ENCODE results near the gene PLCB2.
A peak's percentile ranks its signal among the peaks of the same experiment; 100 is the strongest.

The PLCB2 gene

DNA sequence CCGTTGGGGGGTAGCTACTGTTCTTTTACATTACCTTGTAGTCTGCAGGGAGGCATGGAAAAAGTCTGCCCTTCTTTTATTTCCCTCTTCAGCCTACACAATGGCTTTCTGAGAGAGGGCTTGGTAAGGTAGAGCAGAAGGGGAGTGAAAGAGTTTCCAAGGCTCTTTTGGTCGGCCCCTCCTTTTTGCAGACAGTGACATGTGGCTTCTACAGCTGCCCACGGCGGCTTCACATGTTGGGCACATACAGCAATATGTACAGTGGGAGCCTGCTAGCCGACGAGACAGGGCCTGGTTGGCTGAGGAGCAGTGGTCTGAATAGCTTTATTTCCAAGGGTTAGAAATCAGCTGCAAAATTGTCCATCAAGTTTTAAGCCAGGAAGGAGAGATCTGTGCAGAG is 19.7 kb upstream of the PLCB2 start:
- no peak for DNase-seq

DNA sequence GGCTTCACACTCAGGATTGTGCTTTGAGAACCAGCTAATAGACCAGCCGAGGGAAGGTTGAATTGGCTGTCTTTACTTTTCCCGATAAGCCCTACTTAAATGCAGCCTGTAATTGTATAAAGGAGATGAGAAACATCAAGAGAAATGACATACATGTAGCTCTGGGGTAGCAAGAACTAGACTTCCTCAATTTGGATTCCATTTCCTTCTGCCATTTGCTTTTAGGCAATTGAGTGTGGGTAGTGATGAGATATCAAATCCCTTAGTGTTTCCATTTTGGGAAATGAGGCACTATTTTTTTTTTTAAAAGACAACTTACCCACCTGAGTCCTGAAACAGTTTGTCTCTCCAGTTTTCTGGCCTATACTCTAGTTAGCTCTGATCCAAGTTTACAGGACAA is 18.0 kb upstream of the PLCB2 start:
- no peak for DNase-seq

DNA sequence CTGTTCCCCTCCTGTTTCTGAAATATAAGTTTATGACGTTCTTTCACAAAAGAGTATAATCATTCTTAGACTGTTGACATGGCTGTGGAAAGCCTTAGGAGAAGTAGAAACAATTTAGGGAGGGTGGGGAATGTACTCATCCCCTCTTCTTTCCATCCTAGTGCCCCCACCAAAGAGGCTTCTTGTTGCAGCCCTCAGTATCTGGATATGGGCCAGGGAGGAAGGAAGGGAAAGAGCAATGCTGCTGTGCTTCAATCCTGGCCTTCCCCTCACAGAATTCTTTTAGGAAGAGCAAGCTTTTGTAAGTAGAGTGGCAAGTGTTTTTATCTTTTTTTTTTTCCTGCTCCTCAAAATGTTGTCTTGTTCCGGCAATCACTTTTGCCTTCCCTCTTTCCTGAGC is 17.5 kb upstream of the PLCB2 start:
- DNase-seq: no peak

DNA sequence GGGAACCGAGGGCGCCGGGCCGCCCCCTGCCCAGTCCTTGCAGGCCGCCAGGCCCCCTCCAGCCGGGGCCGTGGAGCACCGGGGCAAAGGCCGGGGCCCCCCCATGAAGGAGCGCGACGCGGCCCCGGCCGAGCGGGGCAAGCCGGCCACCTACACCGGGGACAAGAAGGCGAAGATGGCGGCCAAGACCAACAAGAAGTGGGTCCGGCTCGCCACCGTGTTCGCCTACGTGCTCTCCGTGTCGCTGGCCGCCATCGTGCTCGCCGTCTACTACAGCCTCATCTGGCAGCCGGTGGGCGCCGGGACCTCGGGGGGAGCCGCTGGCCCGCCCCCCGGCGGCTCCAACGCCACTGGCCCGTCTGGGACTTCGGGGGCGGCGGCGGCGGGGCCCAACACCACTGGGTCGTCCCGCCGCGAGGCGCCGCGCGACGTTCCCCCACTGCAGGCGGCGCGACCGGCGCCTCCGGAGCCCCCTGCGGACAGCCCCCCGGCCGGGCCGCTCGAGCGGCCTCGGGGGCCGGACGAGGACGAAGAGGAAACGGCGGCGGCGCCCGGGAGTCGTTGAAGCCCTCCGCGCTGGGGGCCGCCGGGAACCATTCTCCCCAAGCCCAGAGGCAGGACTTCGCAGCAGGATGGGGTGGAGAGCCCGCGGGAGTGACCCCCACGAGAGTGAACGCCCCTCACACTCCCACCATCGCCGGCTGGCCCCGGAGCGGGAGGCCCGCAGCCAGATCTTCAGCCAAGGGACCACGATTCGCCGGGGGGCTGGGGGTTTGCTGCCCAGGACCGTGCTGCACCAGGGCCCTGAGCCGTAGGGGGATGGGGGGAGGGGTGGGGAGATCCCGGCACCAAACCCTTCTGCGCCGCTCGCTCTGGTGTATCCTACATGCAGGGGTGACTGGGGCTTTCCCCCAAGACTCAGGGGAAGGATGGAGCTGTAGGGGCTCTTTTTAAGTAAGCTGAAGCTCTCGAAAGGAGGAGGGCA is 16.5 kb upstream of the PLCB2 start:
- no peak for DNase-seq

DNA sequence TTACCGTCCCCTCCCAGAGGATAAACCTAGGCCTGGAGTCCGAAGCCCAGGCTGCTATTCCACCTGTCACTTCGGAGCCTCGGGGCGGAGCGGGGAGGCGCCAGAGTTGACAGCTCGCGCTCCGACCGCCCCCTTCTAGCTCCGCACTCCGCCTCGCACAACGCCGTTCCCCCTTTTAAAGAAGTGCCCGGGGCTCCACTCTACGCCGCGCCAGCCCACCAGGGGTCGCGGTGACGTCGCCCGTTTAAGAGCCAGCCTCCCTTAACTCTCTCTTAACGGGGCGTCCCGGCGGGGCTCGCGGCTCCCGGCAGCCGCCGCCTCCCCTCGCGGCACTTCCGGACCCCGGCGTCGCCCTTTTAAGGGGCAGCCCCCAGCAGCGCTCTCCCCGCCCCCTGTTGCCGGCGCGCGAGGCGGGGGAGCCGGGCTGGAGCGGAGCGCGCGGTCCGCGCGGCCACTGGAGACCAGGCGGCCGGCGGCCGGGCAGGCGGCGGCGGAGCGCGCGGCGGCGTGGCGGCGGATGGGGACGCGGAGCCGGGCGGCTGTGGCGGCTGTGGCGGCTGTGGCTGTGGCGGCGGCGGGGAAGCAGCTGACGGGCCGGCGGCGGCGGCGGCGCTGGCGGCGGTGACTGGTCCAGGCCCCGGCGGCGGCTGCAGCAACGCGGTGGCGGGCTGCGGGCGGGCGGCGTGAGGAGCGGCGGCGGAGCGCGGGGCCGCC is 15.7 kb upstream of the PLCB2 start, which contains the start of gene INAFM2:
Gene INAFM2 (plus strand): TSS at position 454 of the 714 bp plus-strand sequence. CDS start 364 bp downstream, outside the sequence.
- DNase-seq: peak; percentile 96

DNA sequence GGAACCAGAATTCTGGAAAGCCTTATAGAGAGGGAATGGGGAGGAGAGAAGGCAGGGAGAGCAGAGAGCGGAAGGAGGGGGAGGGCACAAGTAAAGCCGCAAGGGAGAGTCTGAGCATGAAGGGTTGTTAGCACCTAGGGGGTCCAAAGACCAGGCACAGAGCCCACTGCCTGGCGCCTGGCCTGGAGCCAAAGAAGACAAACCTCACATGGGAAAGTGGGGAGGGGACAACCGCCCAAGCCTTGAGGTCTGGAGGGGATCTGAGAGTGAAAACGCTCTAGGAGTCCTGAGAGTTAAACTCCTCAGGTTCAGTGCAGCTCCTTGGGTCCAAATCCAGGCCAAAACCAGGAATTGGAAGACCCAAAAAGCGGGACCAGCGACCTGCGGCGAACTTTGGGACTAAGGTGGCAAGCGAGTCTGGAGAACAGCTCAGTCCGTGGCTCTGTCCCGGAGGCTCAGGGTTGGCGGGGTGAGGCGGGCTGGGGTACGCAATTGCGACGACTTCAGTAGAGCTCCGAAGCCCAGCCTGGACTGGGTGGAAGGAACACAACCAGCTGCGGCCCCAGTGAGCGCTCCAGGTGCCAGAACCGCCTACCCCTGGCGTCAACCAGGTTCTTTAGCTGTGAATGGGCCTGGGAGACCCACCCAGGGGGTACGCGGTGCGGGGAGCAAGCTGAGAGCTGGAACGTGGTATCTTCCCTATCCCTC is 14.9 kb upstream of the PLCB2 start:
- DNase-seq: peak; percentile 48

DNA sequence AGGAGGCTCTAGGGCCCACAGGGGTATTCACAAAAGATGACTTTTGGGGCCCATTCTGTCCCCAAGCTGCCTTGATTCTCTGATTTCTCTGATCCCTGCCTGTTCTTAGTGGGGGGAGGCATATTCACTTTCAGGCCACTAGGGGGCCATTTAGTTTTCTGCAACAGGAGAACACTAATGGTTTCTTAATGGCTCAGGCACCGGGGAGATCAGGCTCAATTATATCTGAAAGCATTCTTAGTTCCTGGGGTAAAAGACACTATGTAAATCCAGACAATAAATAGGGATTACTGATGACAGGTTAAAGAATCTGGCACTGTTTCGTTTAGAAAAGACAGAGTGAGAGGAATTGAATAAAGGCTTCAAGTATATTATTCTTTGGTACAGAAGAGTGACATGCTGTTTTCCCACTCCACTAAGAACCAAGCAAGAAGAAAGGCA is 13.2 kb upstream of the PLCB2 start:
- peak; percentile 64 for DNase-seq

DNA sequence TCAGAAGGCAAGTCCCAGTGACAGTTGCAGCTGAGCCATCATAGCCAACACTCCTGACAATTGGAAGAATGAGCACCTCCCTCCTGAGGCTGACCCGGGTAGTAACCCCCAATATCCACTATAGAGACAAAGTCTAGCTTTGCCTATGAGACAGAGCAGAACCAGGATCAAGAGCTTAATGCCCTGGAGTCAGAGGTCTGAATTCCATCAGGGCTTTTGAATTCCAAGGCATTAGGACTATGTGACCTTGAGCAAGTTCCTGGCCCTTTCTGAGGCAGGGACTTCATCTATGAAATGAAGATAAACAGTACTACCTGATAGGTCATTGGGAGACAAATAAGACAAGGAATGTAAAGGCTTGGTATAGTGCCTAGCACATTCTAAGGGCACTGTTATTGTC is 12.7 kb upstream of the PLCB2 start:
- DNase-seq: no peak

DNA sequence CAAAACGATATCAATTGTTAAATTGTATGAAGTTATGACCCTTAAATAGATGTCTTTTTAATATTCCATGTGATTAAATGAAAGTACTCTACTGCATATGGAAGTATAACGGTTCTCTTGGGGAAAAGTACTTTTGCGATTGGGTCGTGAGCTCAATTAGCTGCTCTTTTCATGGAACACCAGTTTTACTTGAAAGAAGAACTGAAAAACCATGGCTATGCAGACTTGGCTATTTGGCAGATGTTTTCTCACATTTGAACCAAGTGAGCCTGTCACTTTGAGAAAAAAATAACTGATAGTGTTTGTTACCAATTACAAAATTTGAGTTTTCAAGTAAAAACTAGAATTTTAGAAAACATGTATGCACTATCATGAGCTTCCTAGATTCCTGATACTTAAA is 9.8 kb upstream of the PLCB2 start:
- DNase-seq: no peak

DNA sequence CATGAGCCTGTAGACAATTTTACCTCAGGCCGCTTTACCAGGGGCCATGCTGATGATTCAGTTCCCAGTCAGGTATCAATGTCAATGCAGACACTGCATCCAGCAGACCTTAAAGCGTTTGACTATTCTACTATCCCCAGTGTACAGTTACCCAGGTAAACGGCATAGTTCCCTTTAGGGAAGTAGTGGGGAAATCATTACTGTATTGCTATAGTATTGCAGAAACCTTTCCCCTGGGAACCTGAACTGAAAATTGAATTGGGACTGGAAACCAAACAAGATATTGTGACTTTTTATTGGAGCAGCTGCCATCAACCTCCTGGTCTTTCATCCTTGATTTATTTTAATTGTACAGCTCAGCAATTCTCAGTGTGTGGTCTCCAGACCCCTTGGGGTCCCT is 9.2 kb upstream of the PLCB2 start:
- DNase-seq: no peak

DNA sequence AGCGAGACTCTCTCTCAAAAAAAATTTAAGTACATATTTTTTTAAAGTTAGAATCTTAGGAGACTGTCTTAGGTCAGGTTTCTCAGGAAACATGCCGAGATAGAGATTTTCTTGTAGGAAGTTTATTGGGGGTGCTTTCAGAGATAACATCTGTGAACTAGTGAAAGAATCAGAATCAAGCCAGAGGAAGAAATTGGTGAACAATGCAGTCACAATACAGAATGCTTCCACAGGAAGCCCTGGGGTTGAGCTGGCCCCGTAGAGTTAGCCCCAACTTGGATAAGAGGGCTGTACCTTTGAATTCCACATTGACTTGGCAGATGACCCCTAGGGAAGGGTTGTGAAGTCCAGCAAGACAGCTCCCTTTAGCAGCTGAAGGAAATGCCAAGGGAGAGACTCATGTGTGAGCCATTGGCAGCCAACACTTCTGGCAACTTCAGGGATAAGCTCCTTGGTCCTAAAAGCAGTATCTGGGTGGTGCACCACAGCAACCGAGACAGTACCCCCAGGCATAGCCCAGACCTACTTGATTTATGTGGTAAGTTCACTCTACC is 7.1 kb upstream of the PLCB2 start:
- DNase-seq: no peak

DNA sequence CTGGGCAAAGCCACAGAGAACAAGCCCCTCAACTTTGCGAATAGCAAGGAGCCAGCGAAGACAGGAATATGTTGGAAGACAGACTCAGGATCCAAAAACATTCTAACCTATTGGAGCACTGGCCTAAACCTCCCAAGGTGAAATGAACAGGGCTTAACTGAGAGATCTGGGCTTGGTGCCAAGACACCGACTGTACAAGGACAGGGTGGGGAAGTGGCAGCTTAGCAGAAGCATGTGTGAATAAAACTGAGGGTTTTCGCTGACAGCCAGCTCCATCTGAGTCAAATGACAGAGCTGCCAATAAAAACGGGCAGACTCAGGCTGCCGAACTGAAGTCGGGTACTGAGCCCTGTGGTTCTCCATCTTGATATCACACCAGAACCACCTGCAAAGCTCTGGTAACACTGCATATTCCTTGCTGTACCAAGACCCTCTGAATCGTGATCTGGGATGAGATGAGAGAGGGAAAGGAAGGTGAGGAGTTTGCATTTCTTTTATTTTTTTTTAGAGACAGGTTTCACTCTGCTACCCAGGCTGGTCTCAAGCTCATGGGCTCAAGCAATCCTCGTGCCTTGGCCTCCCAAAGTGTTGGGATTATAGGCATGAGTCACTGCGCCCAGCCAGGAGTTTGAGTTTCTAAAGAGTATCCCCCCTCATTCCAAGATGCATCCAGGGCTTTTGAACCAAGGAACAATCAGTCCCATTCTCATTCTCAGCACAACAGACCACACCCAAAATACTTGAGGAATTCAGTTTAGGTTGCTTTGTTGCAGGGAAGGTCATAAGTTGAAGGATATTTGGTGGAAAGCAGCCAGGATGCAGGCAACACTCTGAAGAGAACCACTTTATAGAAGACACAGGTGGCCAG is 6.0 kb upstream of the PLCB2 start:
- no peak for DNase-seq

DNA sequence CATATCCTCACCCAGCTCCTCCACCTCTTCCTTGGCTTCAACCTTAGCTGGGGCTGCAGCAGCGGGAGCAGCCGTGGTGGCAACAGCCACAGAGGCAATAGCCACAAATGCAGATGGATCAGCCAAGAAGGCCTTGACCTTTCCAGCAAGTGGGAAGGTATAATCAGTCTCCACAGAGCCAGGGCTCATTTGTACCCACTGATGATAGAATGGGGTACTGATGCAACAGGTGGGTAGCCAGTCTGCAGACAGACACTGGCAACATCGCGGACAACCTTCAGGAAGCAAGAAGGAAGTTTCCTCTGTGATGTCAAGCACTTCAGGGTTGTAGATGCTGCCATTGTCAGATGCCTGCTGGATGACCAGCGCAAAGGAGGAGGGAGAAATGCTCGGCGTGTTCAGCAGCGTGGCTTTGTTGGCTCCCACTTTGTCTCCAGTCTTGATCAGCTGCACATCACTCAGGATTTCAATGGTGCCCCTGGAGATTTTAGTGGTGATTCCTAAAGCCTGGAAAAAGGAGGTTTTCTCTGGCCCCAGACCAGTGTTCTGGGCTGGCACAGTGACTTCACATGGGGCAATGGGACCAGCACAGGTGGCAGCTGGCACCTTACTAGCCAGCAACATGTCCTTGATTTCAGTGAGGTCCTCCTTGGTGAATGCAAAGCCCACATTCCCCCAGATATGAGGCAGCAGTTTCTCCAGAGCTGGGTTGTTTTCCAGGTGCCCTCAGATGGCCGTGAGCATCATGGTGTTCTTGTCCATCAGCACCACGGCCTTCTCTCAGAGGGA is 4.8 kb upstream of the PLCB2 start:
- DNase-seq: no peak

DNA sequence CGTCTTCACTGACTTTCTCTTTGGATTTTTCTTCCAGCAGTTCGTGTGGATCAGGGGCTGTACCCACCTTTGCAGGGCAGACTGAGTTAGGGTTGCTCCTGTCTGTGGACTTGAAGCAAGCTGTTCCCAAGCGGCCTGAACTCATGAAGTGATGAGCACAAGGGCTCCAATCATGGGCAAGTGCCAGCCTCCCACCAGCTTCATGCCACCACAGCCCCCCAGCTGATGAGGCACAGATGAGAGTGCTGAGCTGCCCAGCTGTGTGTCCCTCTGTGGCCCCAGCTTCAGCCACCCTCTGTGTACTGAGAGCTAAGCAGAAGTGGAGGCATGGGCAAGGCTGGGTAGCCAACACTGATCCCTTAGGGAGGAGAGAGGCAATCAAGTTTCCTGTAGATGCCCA is 3.3 kb upstream of the PLCB2 start:
- no peak for DNase-seq

DNA sequence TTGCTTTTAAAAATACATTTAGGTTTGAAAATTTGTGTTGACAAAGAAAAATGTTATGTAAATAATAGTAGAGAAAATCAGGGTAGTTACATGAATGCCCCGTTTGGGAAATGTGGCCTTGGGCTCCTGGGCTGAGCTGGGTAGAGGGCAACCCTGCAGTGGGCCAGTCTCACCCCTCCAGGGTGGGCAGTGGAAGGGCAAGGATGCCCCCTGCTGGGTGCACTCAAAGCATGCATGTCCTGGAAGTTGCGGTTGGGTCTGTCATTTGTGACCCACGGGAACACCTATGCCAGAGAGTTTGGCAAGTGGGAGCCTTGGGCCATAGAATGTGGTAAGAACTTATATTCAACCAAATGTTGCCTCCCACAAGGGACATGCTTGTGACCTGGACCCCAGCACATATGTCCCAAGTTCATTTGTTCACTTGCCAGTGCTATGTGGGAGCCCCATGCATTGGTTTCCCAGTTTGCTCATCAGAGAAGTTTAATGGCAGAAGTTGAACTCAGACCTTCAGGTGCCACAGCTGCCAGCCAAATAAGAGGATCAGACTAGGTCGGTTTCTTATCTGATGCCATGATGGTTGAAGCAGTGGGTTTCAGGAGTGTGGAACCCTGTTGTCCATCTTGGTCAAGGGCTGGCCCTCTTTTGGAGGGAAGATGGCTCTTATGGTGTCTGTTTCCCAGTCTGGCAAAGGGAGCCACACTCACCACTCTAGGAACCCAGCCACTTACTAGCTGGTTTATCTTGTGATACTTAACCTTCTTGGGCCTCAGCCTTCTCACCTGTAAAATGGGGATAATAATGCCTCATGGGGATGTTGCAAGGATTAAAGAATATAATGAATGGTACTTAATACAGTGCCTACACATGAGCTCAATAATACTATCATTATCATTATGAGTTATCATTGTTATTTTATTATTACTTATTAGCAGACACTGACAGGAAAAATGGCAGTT is 2.5 kb upstream of the PLCB2 start:
- DNase-seq: no peak

DNA sequence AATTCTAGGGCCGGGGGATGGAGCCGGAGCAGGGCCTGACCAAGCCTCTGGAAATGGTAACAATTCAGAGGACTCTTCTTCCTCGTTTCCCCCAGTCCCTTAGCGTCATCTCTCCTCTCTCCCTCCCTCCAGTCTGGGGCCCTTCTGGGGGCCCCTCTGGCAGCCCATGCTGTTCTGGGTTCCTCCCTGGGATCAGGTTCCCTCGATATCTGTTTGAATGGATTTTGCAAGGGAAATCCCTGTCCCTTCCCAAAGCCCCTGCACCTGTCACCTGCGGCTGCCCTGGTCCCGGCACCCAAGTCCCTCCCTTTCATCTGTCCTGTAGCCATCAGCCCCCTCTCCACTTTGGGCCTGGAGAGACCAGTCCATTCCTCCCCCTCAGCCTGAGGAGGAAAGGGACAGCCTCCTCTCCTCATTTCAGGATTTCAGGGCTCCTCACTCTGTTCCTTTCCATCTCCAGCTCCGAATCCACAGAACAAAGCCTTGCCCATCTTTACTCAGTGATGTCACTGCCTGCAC is 1.7 kb upstream of the PLCB2 start:
- no peak for DNase-seq

DNA sequence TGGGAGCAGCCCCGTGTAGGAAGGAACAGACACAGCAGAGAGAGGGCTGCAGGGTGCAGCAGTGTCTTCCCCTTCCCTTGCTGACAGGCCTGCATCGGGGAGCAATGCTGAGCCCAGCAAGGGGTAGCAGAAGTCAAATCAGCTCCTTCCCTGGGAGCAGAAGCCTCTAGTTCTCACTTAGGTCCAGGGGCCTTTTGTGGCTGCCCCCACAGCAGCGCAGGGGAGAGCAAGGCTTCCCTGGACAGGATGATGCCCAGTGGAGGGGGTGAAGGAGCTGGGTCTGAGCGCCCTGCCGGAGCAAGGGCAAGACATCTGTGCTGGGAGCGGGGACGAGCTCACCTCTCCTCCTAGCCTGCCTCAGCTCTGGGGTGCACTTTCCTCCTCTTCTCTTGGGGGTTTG is 827 bp downstream of the PLCB2 start:
- DNase-seq: no peak

DNA sequence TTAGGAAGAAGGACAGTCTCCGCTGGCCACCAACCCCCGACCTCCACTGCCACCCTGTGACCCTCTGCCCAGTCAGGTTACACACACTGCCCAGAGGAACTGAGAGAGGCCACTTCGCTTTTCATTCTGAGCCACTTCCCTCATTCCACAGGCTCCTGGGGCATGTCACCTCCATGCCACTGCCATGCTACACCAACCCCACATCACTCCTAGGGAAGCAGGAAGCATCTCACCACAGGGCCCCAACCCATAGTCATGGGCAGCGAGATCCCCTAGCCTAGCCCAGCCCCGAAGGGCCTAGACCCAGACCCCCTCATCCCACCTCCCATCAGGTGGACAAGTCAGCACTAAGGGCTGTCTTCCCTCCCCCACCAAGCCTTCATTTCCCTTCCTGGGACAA is 1.4 kb downstream of the PLCB2 start:
- no peak for DNase-seq

DNA sequence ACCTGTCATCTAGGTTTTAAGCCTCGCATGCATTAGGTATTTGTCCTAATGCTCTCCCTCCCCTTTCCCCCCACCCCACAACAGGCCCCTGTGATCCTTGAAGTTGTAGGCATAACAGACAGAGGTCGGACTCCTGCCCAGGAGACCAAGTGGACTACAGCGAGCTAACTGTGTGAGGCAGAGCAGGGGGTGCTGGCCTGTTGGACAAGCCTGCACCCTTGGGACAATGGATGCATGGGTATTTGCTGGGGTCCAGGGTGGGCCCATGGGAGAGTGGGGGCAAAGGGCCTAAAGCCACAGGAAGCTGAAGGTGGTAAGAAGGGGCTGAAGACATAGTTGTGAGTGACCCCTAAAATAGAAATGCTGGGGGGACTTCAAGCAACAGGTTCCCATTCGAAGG is 2.5 kb downstream of the PLCB2 start:
- DNase-seq: no peak
